CD4-positive, alpha-beta T cell (primary cell): ENCODE results near the gene NOP10. TPM values are rescaled to one million over a fixed set of nuclear protein-coding genes. Genes with fewer than 3 reads are reported as not detected.

Experiments
- ATAC-seq: fragments of 200-7000 bp; cut with Tn5 transposase; one replicate; pipeline ENCODE4 v1.10.0; 2022; ENCODE audit warnings: mild to moderate bottlenecking; ENCODE audit not compliant: poor library complexity
- CTCF ChIA-PET: fragments of 350-600 bp; sonication (Branson Sonifier 250); formaldehyde crosslinking; loops from one replicate; lab custom pipeline; 2021; ENCODE audit warnings: antibody characterized with exemption, inconsistent platforms; lab: Charles Lee
- POLR2A ChIA-PET: fragments of 350-600 bp; sonication (Branson Sonifier 250); formaldehyde crosslinking; loops from one replicate; lab custom pipeline; 2021; ENCODE audit warnings: antibody characterized with exemption, inconsistent platforms; lab: Charles Lee
- DNase-seq, 14 experiments: peaks; one replicate each; pipeline ENCODE4 v3.0.0-alpha.2; 2013 to 2020; ENCODE audit warnings: mixed read lengths in 2 of 14
- H3K27ac ChIP-seq, 2 donors: one replicate each; pipeline versions ENCODE4 v1.5.1 to v1.7.0; 2013; ENCODE audit warnings: low read length in 2 of 2, low read depth in 1 of 2, mild to moderate bottlenecking in 1 of 2
- H3K27me3 ChIP-seq, 2 experiments: 1 replicate in 1 of 2; 2 replicates in 1 of 2; pipeline versions ENCODE4 v1.6.1 to v1.7.0; 2013; ENCODE audit warnings: low read length in 2 of 2, control low read depth in 1 of 2, mild to moderate bottlenecking in 1 of 2, moderate library complexity in 1 of 2; ENCODE audit not compliant: insufficient read depth in 2 of 2, control insufficient read depth in 1 of 2
- H3K36me3 ChIP-seq: one replicate; pipeline ENCODE4 v1.6.1; 2013; ENCODE audit warnings: low read length, control low read depth; ENCODE audit not compliant: insufficient read depth
- H3K4me1 ChIP-seq: one replicate; pipeline ENCODE4 v1.6.1; 2013; ENCODE audit warnings: low read length, control low read depth; ENCODE audit not compliant: insufficient read depth
- H3K4me3 ChIP-seq: one replicate; pipeline ENCODE4 v1.5.1; 2013; ENCODE audit warnings: mild to moderate bottlenecking, low read length, moderate library complexity
- H3K9me3 ChIP-seq, 2 experiments: 1 replicate in 1 of 2; 2 replicates in 1 of 2; pipeline versions ENCODE4 v1.6.1 to v1.7.0; 2013; ENCODE audit warnings: low read length in 2 of 2, mild to moderate bottlenecking in 2 of 2, control low read depth in 1 of 2, moderate library complexity in 1 of 2; ENCODE audit not compliant: control insufficient read depth in 1 of 2, insufficient read depth in 1 of 2
- H3K27ac Mint-ChIP-seq: one replicate; pipeline ENCODE4 v1.8.0; 2020; ENCODE audit warnings: mixed read lengths
- H3K27me3 Mint-ChIP-seq: one replicate; pipeline ENCODE4 v1.8.0; 2021; ENCODE audit warnings: mixed read lengths
- H3K36me3 Mint-ChIP-seq: one replicate; pipeline ENCODE4 v1.8.0; 2021; ENCODE audit warnings: low read depth, mixed read lengths
- H3K4me1 Mint-ChIP-seq: one replicate; pipeline ENCODE4 v1.8.0; 2021; ENCODE audit warnings: low read depth, mixed read lengths
- H3K4me3 Mint-ChIP-seq: one replicate; pipeline ENCODE4 v1.8.0; 2020; ENCODE audit warnings: mild to moderate bottlenecking, mixed read lengths
- H3K9me3 Mint-ChIP-seq: one replicate; pipeline ENCODE4 v1.8.0; 2020; ENCODE audit warnings: mixed read lengths
- CTCF ChIP-seq: fragments of 200-600 bp; IDR thresholded peaks from one replicate; pipeline ENCODE4 v1.8.0; 2022; ENCODE audit warnings: antibody characterized with exemption, mild to moderate bottlenecking
- intact Hi-C, 2 experiments: fragments of 100-400 bp; cut with DNase I in 1 of 2; cut with micrococcal nuclease in 1 of 2; formaldehyde crosslinking; loops; one replicate each; pipeline versions ENCODE4 v1.15.1 to v1.9.0; 2023 to 2025; cut with DNase I, micrococcal nuclease
- total RNA-seq, 174 experiments: library from RNA in 2 of 174; stranded (reverse) in 2 of 174; gene quantifications; one replicate each; pipeline ENCODE4 v1.2.3 and lab custom pipeline; 2021 to 2026

NOP10 gene
- total RNA-seq, 2 experiments from 2014 or later: 44.4 to 44.8 TPM

GRCh38 chr15:34324933-34325332 lies 18.0 kb downstream of the NOP10 start:
- intact Hi-C loops: no loop called here
- H3K4me3 ChIP-seq: no peak overlapping the region
- Mint-ChIP-seq H3K4me1 (peaks cover 69% of the 10 kb centered on the region), H3K4me3 (no peak overlapping the region), H3K36me3 (no peaks in the 10 kb centered on the region), H3K9me3 (no peaks in the 10 kb centered on the region), H3K27ac (no peak overlapping the region), H3K27me3 (no peaks in the 10 kb centered on the region)
- H3K27ac ChIP-seq: no peak overlapping the region
- DNase-seq (no peak), ATAC-seq (no peak)
- no peaks in the 10 kb centered on the region for H3K36me3 ChIP-seq
- CTCF ChIA-PET: interaction anchor here (1.0 kb wide), 1 partner anchor 18 kb away, joined by 3 read pairs; the partner anchor contains the start of genes NOP10 and NUTM1
- peaks cover 16% of the 10 kb centered on the region for H3K4me1 ChIP-seq
- TF ChIP-seq CTCF: no peak
- POLR2A ChIA-PET: interaction anchor here (1.3 to 7.4 kb wide), 5 partner anchors 9 to 47 kb away, joined by 3 to 127 read pairs (median 3); partner anchors contain the start of genes NOP10, NUTM1 and SLC12A6
- no peaks in the 10 kb centered on the region for H3K27me3 ChIP-seq
- no peaks in the 10 kb centered on the region for H3K9me3 ChIP-seq

GRCh38 chr15:34323217-34323616 lies 19.7 kb downstream of the NOP10 start:
- H3K9me3 ChIP-seq: no peaks in the 10 kb centered on the region
- peaks cover 67% of the 10 kb centered on the region for H3K4me1 Mint-ChIP-seq
- H3K27ac Mint-ChIP-seq: peak overlapping the region; percentile 9

GRCh38 chr15:34318277-34319079 lies 24.5 kb downstream of the NOP10 start:
- Mint-ChIP-seq H3K36me3 (peaks cover 30% of the 10 kb centered on the region), H3K4me1 (peaks cover 74% of the 10 kb centered on the region), H3K9me3 (no peaks in the 10 kb centered on the region), H3K4me3 (peak overlapping the region; percentile 99), H3K27me3 (no peaks in the 10 kb centered on the region), H3K27ac (peak overlapping the region; percentile 97)
- ATAC-seq (peak; percentile 85), DNase-seq (peak in 7 of 14 experiments; percentile 12 to 62 (median 45))
- Histone ChIP-seq H3K27me3 (no peaks in the 10 kb centered on the region), H3K9me3 (no peaks in the 10 kb centered on the region), H3K27ac (peak overlapping the region; percentile 11 to 38), H3K36me3 (peaks cover 6% of the 10 kb centered on the region), H3K4me1 (peaks cover 16% of the 10 kb centered on the region), H3K4me3 (peak overlapping the region; percentile 69)
- TF ChIP-seq CTCF: no peak
- CTCF ChIA-PET: interaction anchor here (1.0 to 2.2 kb wide), 3 partner anchors 9 to 49 kb away, joined by 3 to 9 read pairs (median 3); partner anchors contain the start of gene LPCAT4
- intact Hi-C loops: loop anchor here in 1 of 2 experiments (2.0 to 5.0 kb wide), 2 partner anchors 18 to 36 kb away; partner anchors contain the start of gene SLC12A6
- POLR2A ChIA-PET: interaction anchor here (0.6 to 4.7 kb wide), 10 partner anchors 9 to 196 kb away, joined by 3 to 73 read pairs (median 7); partner anchors contain the start of genes LPCAT4, NOP10, NUTM1 and SLC12A6

More at GRCh38 chr15:34323217-34323616, 19.7 kb downstream of the NOP10 start:
- H3K9me3 Mint-ChIP-seq: no peaks in the 10 kb centered on the region
- CTCF ChIA-PET: no interaction called here
- no peak for TF ChIP-seq CTCF
- ATAC-seq: no peak
- peaks cover 15% of the 10 kb centered on the region for H3K4me1 ChIP-seq
- H3K4me3 Mint-ChIP-seq: peak overlapping the region; percentile 20
- no peak overlapping the region for H3K4me3 ChIP-seq
- no peaks in the 10 kb centered on the region for H3K27me3 ChIP-seq
- H3K36me3 ChIP-seq: no peaks in the 10 kb centered on the region
- no peak for DNase-seq
- intact Hi-C loops: no loop called here
- H3K27ac ChIP-seq: no peak overlapping the region
- no peaks in the 10 kb centered on the region for H3K27me3 Mint-ChIP-seq
- peaks cover 7% of the 10 kb centered on the region for H3K36me3 Mint-ChIP-seq
- POLR2A ChIA-PET: no interaction called here
